IPS DF 6.9 (cell line): ENCODE measurements around the gene TTYH1.

ENCODE experiments used
- DNase-seq: peaks from one replicate; pipeline ENCODE4 v3.0.0-alpha.2; 2013; ENCODE audit warnings: low read depth, low spot score
- H3K27ac ChIP-seq: one replicate; pipeline ENCODE4 v1.5.1; 2013; ENCODE audit warnings: low read length, control low read depth
- H3K27me3 ChIP-seq: 2 replicates; pipeline ENCODE4 v1.6.1; 2013; ENCODE audit warnings: mild to moderate bottlenecking, low read length; ENCODE audit not compliant: control insufficient read depth, insufficient read depth
- H3K36me3 ChIP-seq: 2 replicates; pipeline ENCODE4 v1.6.1; 2013; ENCODE audit warnings: low read length; ENCODE audit not compliant: control insufficient read depth, insufficient read depth
- H3K4me1 ChIP-seq: 2 replicates; pipeline ENCODE4 v1.6.1; 2013; ENCODE audit warnings: low read length; ENCODE audit not compliant: control insufficient read depth, insufficient read depth
- H3K4me3 ChIP-seq: 2 replicates; pipeline ENCODE4 v1.5.1; 2013; ENCODE audit warnings: mild to moderate bottlenecking, low read length
- H3K9me3 ChIP-seq: 2 replicates; pipeline ENCODE4 v1.6.1; 2013; ENCODE audit warnings: low read length, inconsistent platforms; ENCODE audit not compliant: control insufficient read depth, insufficient read depth
- WGBS: extraction: QIAGEN DNeasy Blood & Tissue Kit; methylation state at CpG from one replicate; pipeline ENCODE4 v1.1.7; 2013; ENCODE audit warnings: mixed read lengths, missing lambda C conversion rate; ENCODE audit not compliant: insufficient read length, insufficient coverage; 5-methylcytosine and 5-hydroxymethylcytosine counted together

TTYH1 gene

GRCh38 chr19:54481326-54481930 lies 66.2 kb downstream of the TTYH1 start:
- H3K4me1 ChIP-seq = no peaks in the 10 kb centered on the region
- no peak overlapping the region for H3K27ac ChIP-seq
- no peaks in the 10 kb centered on the region for H3K36me3 ChIP-seq
- H3K4me3 ChIP-seq = no peak overlapping the region
- no peaks in the 10 kb centered on the region; the same call in 1 of the 2 replicates for H3K9me3 ChIP-seq
- WGBS = no CpG with 5 or more reads among the region's 16 CpGs
- H3K27me3 ChIP-seq = no peaks in the 10 kb centered on the region
- peak; percentile 67 for DNase-seq

GRCh38 chr19:54482889-54483288 lies 67.6 kb downstream of the TTYH1 start:
- no peak for DNase-seq
- no peaks in the 10 kb centered on the region for H3K36me3 ChIP-seq
- no peaks in the 10 kb centered on the region; the same call in 1 of the 2 replicates for H3K9me3 ChIP-seq
- no CpG with 5 or more reads among the region's 3 CpGs for WGBS
- H3K27me3 ChIP-seq = no peaks in the 10 kb centered on the region
- H3K27ac ChIP-seq = no peak overlapping the region
- no peak overlapping the region for H3K4me3 ChIP-seq
- H3K4me1 ChIP-seq = no peaks in the 10 kb centered on the region

- Histone ChIP-seq H3K27me3 (no peaks in the 10 kb centered on the region), H3K9me3 (peaks cover 2% of the 10 kb centered on the region), H3K36me3 (no peaks in the 10 kb centered on the region), H3K27ac (no peak overlapping the region), H3K4me1 (no peaks in the 10 kb centered on the region; the same call in 1 of the 2 replicates), H3K4me3 (no peak overlapping the region)
- WGBS = no CpG with 5 or more reads among the region's 10 CpGs
- DNase-seq = no peak
These were observed 69.2 kb downstream of the TTYH1 start for GRCh38 chr19:54484451-54484850.

DNA sequence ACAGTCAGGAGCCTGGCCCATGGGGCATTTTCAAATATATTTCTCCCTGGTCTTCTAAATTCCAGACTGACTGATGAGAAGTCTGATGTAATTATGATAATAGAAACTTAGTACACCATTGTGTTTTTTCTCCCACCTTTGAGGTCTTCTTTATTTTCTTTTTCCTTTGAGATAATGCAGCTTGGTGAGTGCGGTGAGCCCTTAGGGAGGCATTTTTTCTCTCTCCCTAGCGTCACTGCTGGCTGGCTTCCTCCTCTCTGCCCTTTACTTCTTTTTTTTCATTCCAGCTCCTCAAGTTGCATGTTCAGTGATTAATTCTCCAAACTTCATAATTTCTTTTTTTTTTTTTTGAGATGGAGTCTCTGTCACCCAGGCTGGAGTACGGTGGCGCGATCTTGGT lies 70.6 kb downstream of the TTYH1 start:
- Histone ChIP-seq H3K4me1 (no peaks in the 10 kb centered on the region; the same call in 1 of the 2 replicates), H3K36me3 (no peaks in the 10 kb centered on the region), H3K27ac (no peak overlapping the region), H3K4me3 (no peak overlapping the region), H3K9me3 (peaks cover 4% of the 10 kb centered on the region), H3K27me3 (no peaks in the 10 kb centered on the region)
- no CpG with 5 or more reads among the region's 5 CpGs for WGBS
- DNase-seq = no peak
